Lower leg skin (tissue), 3 donors: Measurements from ENCODE around the gene HSF4.

Experiments
- POLR2A ChIP-seq, 2 donors: fragments of 450-650 bp; IDR thresholded peaks; one replicate each; pipeline ENCODE4 v1.6.1; 2016 to 2017; ENCODE audit warnings: antibody characterized with exemption in 2 of 2, mild to moderate bottlenecking in 1 of 2, moderate library complexity in 1 of 2
- TF ChIP-seq, protein P1 (sequence below), 3 donors: fragments of 450-650 bp; IDR thresholded peaks; one replicate each; pipeline ENCODE4 v1.5.1; 2016; ENCODE audit warnings: antibody characterized with exemption in 3 of 3, mild to moderate bottlenecking in 3 of 3, moderate library complexity in 2 of 3

DNA sequence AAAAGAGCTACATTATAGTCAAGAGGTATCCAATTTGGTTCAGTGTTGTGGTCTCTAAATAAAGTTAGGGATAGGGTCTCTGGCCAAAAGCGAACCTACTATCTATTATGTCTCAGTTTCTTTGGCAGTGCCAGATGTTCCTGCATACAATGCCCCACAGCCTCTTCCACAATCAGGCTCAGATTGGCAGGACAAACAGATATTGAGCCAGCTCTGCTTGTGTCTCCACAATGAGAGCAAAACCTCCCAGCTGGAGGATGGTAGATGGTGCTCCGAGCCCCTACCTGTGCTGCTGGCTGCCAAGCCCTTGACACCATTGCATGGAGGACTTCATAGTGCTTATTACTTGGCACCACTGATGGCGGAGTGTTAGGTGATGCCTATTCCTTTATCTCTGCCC is 35.1 kb upstream of the HSF4 start:
- TF ChIP-seq POLR2A (IDR thresholded peaks at IDR 0.05) = no peak
- TF ChIP-seq, protein P1, sequence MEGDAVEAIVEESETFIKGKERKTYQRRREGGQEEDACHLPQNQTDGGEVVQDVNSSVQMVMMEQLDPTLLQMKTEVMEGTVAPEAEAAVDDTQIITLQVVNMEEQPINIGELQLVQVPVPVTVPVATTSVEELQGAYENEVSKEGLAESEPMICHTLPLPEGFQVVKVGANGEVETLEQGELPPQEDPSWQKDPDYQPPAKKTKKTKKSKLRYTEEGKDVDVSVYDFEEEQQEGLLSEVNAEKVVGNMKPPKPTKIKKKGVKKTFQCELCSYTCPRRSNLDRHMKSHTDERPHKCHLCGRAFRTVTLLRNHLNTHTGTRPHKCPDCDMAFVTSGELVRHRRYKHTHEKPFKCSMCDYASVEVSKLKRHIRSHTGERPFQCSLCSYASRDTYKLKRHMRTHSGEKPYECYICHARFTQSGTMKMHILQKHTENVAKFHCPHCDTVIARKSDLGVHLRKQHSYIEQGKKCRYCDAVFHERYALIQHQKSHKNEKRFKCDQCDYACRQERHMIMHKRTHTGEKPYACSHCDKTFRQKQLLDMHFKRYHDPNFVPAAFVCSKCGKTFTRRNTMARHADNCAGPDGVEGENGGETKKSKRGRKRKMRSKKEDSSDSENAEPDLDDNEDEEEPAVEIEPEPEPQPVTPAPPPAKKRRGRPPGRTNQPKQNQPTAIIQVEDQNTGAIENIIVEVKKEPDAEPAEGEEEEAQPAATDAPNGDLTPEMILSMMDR (IDR thresholded peaks at IDR 0.05) = no peak
